Kidney epithelial cell (primary cell): Measurements from ENCODE around the gene CRIP3. TPM values are rescaled to one million over a fixed set of nuclear protein-coding genes. Genes with fewer than 3 reads are reported as not detected.
"Not testable (repeated sequence)": the region's sequence is repeated elsewhere in the genome, so short reads cannot be mapped to it uniquely, and the experiment has no call there.

Source experiments
- DNase-seq: peaks from one replicate; pipeline ENCODE4 v3.0.0-alpha.2; 2010; ENCODE audit warnings: low read depth
- H3K27me3 ChIP-seq: 2 replicates; pipeline ENCODE4 v1.6.0; 2011; ENCODE audit warnings: low read length; ENCODE audit not compliant: control insufficient read depth, insufficient read depth
- H3K36me3 ChIP-seq: 2 replicates; pipeline ENCODE4 v1.5.1; 2011; ENCODE audit warnings: low read length; ENCODE audit not compliant: control insufficient read depth, insufficient read depth
- H3K4me3 ChIP-seq: 2 replicates; pipeline ENCODE4 v1.5.1; 2011; ENCODE audit warnings: low read depth, mild to moderate bottlenecking, control low read depth, low read length
- total RNA-seq: library from RNA; depleted of rRNA; stranded (reverse); fragments of >200 nt; gene quantifications from 2 replicates; pipeline ENCODE4 v1.2.3, GENCODE V29; 2015
- TF ChIP-seq, protein P1 (sequence below): IDR thresholded peaks from 2 replicates; pipeline ENCODE4 v1.5.1; 2011; ENCODE audit warnings: mild to moderate bottlenecking, moderate library complexity, low read length, control low read depth, inconsistent platforms; ENCODE audit not compliant: insufficient read depth, poor library complexity, severe bottlenecking

Gene CRIP3
- total RNA-seq, 1 donor from 2014 or later: 0.67 TPM

- TF ChIP-seq, protein P1, sequence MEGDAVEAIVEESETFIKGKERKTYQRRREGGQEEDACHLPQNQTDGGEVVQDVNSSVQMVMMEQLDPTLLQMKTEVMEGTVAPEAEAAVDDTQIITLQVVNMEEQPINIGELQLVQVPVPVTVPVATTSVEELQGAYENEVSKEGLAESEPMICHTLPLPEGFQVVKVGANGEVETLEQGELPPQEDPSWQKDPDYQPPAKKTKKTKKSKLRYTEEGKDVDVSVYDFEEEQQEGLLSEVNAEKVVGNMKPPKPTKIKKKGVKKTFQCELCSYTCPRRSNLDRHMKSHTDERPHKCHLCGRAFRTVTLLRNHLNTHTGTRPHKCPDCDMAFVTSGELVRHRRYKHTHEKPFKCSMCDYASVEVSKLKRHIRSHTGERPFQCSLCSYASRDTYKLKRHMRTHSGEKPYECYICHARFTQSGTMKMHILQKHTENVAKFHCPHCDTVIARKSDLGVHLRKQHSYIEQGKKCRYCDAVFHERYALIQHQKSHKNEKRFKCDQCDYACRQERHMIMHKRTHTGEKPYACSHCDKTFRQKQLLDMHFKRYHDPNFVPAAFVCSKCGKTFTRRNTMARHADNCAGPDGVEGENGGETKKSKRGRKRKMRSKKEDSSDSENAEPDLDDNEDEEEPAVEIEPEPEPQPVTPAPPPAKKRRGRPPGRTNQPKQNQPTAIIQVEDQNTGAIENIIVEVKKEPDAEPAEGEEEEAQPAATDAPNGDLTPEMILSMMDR: no peak
- Histone ChIP-seq H3K4me3 (no peak overlapping the region), H3K27me3 (peaks cover 30% of the 10 kb centered on the region), H3K36me3 (no peaks in the 10 kb centered on the region)
- no peak for DNase-seq
These were observed 4.3 kb downstream of the CRIP3 start for GRCh38 chr6:43304361-43304760.

DNA sequence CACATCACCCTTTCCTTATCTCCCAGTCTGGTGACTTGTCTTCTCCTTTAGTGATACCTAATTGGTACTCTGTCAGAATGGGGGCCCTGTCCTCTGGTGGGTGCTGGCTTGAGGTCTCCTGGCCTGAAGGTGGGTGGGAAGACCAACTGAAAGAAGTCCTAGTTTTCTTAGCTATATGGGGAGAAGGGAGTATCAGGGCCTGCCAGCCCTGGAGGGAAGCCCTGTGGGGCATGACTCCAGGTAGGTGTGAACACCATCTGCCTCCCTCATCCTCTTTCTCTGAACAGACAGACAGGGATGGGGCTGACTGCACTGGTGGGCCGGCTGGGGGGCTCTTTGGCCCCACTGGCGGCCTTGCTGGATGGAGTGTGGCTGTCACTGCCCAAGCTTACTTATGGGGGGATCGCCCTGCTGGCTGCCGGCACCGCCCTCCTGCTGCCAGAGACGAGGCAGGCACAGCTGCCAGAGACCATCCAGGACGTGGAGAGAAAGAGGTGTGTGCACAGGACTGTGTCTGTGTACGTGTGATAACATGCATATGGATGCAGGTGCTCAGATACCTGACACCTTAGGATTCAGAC lies 4.8 kb downstream of the CRIP3 start:
- peaks cover 33% of the 10 kb centered on the region for H3K27me3 ChIP-seq
- no peaks in the 10 kb centered on the region for H3K36me3 ChIP-seq
- no peak for DNase-seq
- no peak overlapping the region for H3K4me3 ChIP-seq
- TF ChIP-seq, protein P1: no peak

DNA sequence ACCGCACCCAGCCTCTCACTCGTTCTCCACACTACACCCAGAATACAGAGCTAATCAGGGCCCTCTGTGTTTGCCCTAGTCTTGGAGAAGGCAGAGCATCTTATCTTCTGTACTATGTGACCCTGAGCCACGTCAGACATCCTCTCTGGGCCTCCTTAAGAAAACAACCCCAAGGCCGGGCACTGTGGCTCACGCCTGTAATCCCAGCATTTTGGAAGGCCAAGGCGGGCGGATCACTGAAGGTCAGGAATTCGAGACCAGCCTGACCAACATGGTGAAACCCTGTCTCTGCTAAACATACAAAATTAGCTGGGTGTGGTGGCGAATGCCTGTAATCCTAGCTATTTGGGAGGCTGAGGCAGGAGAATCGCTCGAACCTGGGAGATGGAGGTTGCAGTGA lies 5.6 kb downstream of the CRIP3 start:
- H3K27me3 ChIP-seq: peaks cover 30% of the 10 kb centered on the region
- H3K36me3 ChIP-seq, H3K4me3 ChIP-seq, DNase-seq: not testable (repeated sequence)

GRCh38 chr6:43302126-43302525 lies 6.5 kb downstream of the CRIP3 start:
- DNase-seq: no peak
- peaks cover 32% of the 10 kb centered on the region for H3K27me3 ChIP-seq
- H3K4me3 ChIP-seq: no peak overlapping the region
- H3K36me3 ChIP-seq: no peaks in the 10 kb centered on the region
- TF ChIP-seq, protein P1: no peak

- TF ChIP-seq, protein P1: no peak
- Histone ChIP-seq H3K4me3 (no peak overlapping the region), H3K36me3 (no peaks in the 10 kb centered on the region), H3K27me3 (peaks cover 36% of the 10 kb centered on the region)
- DNase-seq: no peak
These were observed 7.3 kb downstream of the CRIP3 start for GRCh38 chr6:43301081-43301870.

GRCh38 chr6:43299338-43300293 lies 9.0 kb downstream of the CRIP3 start:
- peaks cover 34% of the 10 kb centered on the region for H3K27me3 ChIP-seq
- TF ChIP-seq, protein P1: no peak
- no peak for DNase-seq
- H3K36me3 ChIP-seq: no peaks in the 10 kb centered on the region
- H3K4me3 ChIP-seq: no peak overlapping the region
